ENCODE measurements around the gene IL17D.

- TF ChIP-seq, protein P1, sequence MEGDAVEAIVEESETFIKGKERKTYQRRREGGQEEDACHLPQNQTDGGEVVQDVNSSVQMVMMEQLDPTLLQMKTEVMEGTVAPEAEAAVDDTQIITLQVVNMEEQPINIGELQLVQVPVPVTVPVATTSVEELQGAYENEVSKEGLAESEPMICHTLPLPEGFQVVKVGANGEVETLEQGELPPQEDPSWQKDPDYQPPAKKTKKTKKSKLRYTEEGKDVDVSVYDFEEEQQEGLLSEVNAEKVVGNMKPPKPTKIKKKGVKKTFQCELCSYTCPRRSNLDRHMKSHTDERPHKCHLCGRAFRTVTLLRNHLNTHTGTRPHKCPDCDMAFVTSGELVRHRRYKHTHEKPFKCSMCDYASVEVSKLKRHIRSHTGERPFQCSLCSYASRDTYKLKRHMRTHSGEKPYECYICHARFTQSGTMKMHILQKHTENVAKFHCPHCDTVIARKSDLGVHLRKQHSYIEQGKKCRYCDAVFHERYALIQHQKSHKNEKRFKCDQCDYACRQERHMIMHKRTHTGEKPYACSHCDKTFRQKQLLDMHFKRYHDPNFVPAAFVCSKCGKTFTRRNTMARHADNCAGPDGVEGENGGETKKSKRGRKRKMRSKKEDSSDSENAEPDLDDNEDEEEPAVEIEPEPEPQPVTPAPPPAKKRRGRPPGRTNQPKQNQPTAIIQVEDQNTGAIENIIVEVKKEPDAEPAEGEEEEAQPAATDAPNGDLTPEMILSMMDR (IDR thresholded peaks at IDR 0.05; ENCODE audit: low read length) = no peak
- no peak for TF ChIP-seq EZH2 (IDR thresholded peaks at IDR 0.05; ENCODE audit: borderline replicate concordance, low read length)
Observed at GRCh38 chr13:20673715-20674114, 29.8 kb upstream of the IL17D start.
